GM12874 (cell line): ENCODE results near the gene ROBO1.

ENCODE experiments used
- TF ChIP-seq, protein P1 (sequence below): IDR thresholded peaks from 2 replicates; pipeline ENCODE4 v1.5.1; 2011; ENCODE audit warnings: low read depth, mild to moderate bottlenecking, control low read depth, low read length, moderate library complexity; ENCODE audit not compliant: insufficient read depth

The ROBO1 gene

DNA sequence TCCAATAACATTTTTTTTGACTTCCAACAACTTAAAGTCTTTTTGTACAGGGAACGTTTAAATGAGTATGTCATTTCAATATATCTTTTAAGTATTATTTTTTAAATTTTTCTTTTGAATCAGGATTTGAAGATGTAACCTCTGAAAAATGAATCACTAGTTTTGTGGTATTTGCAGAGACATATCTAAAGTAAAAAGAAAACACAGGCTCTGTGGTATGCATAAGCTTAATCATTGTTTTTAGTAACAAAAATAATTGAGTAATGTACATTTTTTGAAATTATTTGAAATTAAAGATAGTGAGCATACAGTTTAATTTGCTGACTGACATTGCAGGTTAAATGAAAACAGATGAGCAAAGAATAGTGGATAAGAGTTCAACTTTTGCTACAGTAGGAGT is 531.3 kb downstream of the ROBO1 start:
- TF ChIP-seq, protein P1, sequence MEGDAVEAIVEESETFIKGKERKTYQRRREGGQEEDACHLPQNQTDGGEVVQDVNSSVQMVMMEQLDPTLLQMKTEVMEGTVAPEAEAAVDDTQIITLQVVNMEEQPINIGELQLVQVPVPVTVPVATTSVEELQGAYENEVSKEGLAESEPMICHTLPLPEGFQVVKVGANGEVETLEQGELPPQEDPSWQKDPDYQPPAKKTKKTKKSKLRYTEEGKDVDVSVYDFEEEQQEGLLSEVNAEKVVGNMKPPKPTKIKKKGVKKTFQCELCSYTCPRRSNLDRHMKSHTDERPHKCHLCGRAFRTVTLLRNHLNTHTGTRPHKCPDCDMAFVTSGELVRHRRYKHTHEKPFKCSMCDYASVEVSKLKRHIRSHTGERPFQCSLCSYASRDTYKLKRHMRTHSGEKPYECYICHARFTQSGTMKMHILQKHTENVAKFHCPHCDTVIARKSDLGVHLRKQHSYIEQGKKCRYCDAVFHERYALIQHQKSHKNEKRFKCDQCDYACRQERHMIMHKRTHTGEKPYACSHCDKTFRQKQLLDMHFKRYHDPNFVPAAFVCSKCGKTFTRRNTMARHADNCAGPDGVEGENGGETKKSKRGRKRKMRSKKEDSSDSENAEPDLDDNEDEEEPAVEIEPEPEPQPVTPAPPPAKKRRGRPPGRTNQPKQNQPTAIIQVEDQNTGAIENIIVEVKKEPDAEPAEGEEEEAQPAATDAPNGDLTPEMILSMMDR, result no peak

DNA sequence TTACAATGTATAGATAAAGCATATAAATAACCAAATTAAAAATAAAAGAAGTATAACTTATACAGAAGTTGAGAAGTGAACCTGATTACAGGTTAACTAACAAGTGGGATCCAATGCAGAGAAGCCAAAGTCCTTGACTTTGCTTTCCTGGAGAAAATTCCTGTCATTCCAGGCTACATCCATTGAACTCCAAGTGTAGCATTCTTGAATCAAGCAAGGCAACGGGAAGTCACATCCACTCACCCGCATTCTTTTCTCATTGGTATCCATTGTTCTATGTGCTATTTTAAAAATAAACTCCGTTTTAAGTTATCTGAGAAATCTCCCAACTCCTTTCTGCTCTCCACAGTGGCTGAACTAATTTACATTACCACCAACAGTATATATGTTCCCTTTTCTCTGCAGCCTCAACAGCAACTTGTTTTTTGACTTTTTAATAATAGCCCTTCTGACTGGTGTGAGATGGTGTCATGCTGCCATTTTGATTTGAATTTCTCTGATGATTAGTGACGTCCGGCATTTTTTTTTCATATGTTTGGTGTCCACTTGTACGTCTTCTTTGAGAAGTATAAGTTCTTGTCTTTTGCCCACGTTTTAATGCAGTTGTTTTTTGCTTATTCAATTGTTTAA is 534.3 kb downstream of the ROBO1 start:
- TF ChIP-seq, protein P1, result no peak

GRCh38 chr3:79230266-79230665 is 537.5 kb downstream of the ROBO1 start:
- TF ChIP-seq, protein P1, result no peak

- TF ChIP-seq, protein P1, result no peak
Measured at GRCh38 chr3:79217096-79217495, 550.7 kb downstream of the ROBO1 start.

DNA sequence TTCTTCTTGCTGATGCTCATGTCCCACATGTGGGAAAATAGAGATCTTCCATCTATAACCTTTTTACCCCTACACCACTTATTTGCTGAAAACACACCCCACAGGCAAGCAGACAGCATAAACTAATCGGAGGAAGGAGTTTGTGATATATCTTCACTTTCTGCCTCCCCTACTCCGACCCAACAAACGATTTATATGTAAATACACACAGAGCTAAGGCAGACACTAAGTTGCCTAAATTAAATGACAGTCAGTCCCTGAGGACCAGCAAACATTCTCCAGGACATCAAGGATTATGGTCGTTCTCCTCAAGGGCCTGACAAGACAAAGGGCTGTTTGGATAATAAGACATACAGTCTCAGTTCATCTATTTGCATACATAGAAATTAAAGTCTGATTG is 552.5 kb downstream of the ROBO1 start:
- TF ChIP-seq, protein P1, result no peak

- TF ChIP-seq, protein P1, result no peak
Measured at GRCh38 chr3:79211586-79212359, 556.0 kb downstream of the ROBO1 start.

GRCh38 chr3:79204351-79204750 is 563.4 kb downstream of the ROBO1 start:
- TF ChIP-seq, protein P1, result no peak
